HL-60 (cell line): Measurements from ENCODE around the gene HAX1.
"Not testable (repeated sequence)": the region's sequence is repeated elsewhere in the genome, so short reads cannot be mapped to it uniquely, and the experiment has no call there.

Experiments used
- DNase-seq, 2 experiments: peaks; one replicate each; pipeline ENCODE4 v3.0.0-alpha.2; 2010 to 2020; ENCODE audit warnings: low read depth in 1 of 2, low spot score in 1 of 2
- H3K27ac ChIP-seq: fragments of 250-450 bp; sonication (Bioruptor Pico); replicated peaks from 2 replicates; pipeline ENCODE4 v1.5.1; 2020; ENCODE audit warnings: mild to moderate bottlenecking, moderate library complexity
- H3K27me3 ChIP-seq: fragments of 250-450 bp; sonication (Bioruptor Pico); 2 replicates; pipeline ENCODE4 v1.5.1; 2021; ENCODE audit warnings: mild to moderate bottlenecking, moderate library complexity; ENCODE audit not compliant: insufficient read depth, poor library complexity, severe bottlenecking
- H3K4me3 ChIP-seq: replicated peaks from 2 replicates; pipeline ENCODE4 v1.5.1; 2011; ENCODE audit warnings: mild to moderate bottlenecking, control low read depth, low read length; ENCODE audit not compliant: insufficient read depth
- CTCF ChIP-seq: IDR thresholded peaks from one replicate; pipeline ENCODE4 v1.5.1; 2011; ENCODE audit warnings: low read length, control low read depth, inconsistent platforms; ENCODE audit not compliant: insufficient read depth
- GABPA ChIP-seq: IDR thresholded peaks from 2 replicates; pipeline ENCODE4 v1.6.1; 2012; ENCODE audit warnings: low read depth
- POLR2AphosphoS5 ChIP-seq: IDR thresholded peaks from 2 replicates; pipeline ENCODE4 v1.6.1; 2012; ENCODE audit warnings: low read depth
- REST ChIP-seq: IDR thresholded peaks from 2 replicates; pipeline ENCODE4 v1.6.1; 2012; ENCODE audit warnings: low read depth; ENCODE audit not compliant: insufficient replicate concordance
- SPI1 ChIP-seq: IDR thresholded peaks from 2 replicates; pipeline ENCODE4 v1.6.1; 2012; ENCODE audit warnings: low read depth, mild to moderate bottlenecking, borderline replicate concordance

The HAX1 gene

GRCh38 chr1:154295408-154296235 is 23.2 kb downstream of the HAX1 start:
- TF ChIP-seq GABPA (no peak), REST (no peak), SPI1 (no peak), POLR2AphosphoS5 (no peak), CTCF (no peak)
- no peak overlapping the region for H3K4me3 ChIP-seq
- no peaks in the 10 kb centered on the region for H3K27me3 ChIP-seq
- no peak for DNase-seq
- no peak overlapping the region for H3K27ac ChIP-seq

- no peak overlapping the region for H3K4me3 ChIP-seq
- H3K27ac ChIP-seq: no peak overlapping the region
- no peak for TF ChIP-seq GABPA
- no peaks in the 10 kb centered on the region for H3K27me3 ChIP-seq
- DNase-seq: no peak
Observed at GRCh38 chr1:154301582-154301981, 29.2 kb downstream of the HAX1 start.

GRCh38 chr1:154304664-154305337 is 32.4 kb downstream of the HAX1 start:
- no peak overlapping the region for H3K27ac ChIP-seq
- TF ChIP-seq SPI1 (no peak), CTCF (no peak)
- DNase-seq: no peak
- no peak overlapping the region for H3K4me3 ChIP-seq
- no peaks in the 10 kb centered on the region for H3K27me3 ChIP-seq

GRCh38 chr1:154306151-154306550 is 33.7 kb downstream of the HAX1 start:
- no peak overlapping the region for H3K4me3 ChIP-seq
- TF ChIP-seq GABPA: no peak
- no peak for TF ChIP-seq REST
- no peak for TF ChIP-seq SPI1
- TF ChIP-seq CTCF: no peak
- no peak for TF ChIP-seq POLR2AphosphoS5
- no peak for DNase-seq
- H3K27ac ChIP-seq: no peak overlapping the region
- no peaks in the 10 kb centered on the region for H3K27me3 ChIP-seq

- not testable (repeated sequence) for H3K4me3 ChIP-seq, H3K27ac ChIP-seq, H3K27me3 ChIP-seq, DNase-seq
Observed at GRCh38 chr1:154307670-154308270, 35.3 kb downstream of the HAX1 start.

GRCh38 chr1:154309136-154309535 is 36.7 kb downstream of the HAX1 start:
- H3K27me3 ChIP-seq, DNase-seq: not testable (repeated sequence)

More at GRCh38 chr1:154309136-154309535, 36.7 kb downstream of the HAX1 start:
- H3K27ac ChIP-seq, H3K4me3 ChIP-seq: not testable (repeated sequence)
